ENCODE results near the gene CD2BP2. TPM values are rescaled to one million over a fixed set of nuclear protein-coding genes. Genes with fewer than 3 reads are reported as not detected.

CD2BP2 gene
- total and polyA plus RNA-seq, 2 of the 13 experiments (the other 11 are each of a cell fraction or from before 2014, with no cell fraction given) = 24.9 to 54.6 TPM

- TF ChIP-seq ZNF891 (CRISPR knock-in tag; IDR thresholded peaks at IDR 0.05) (peak; percentile 87), ZSCAN31 (CRISPR knock-in tag; IDR thresholded peaks at IDR 0.05; ENCODE audit: low read depth) (peak; percentile 50; the same call in 1 of the 2 replicates), ZNF724P (CRISPR knock-in tag; IDR thresholded peaks at IDR 0.05; ENCODE audit: borderline replicate concordance) (peak; percentile 21; the same call in 1 of the 2 replicates), SP140L (CRISPR knock-in tag; IDR thresholded peaks at IDR 0.05; ENCODE audit: borderline replicate concordance) (no peak), CENPT (CRISPR knock-in tag; IDR thresholded peaks at IDR 0.05; ENCODE audit: low read depth) (0 out of 2 replicates have a peak, but pooled peaks have one; percentile 55), ZNF280D (CRISPR knock-in tag; IDR thresholded peaks at IDR 0.05) (peak; percentile 79; the same call in 1 of the 2 replicates), MTERF4 (CRISPR knock-in tag; IDR thresholded peaks at IDR 0.05) (peak; percentile 81; the same call in 1 of the 2 replicates), RXRA (CRISPR knock-in tag; IDR thresholded peaks at IDR 0.05) (peak; percentile 66; the same call in 1 of the 2 replicates), ZGPAT (CRISPR knock-in tag; IDR thresholded peaks at IDR 0.05) (peak; percentile 83), ELF4 (CRISPR knock-in tag; IDR thresholded peaks at IDR 0.05; ENCODE audit: borderline replicate concordance) (peak; percentile 18; the same call in 1 of the 2 replicates), GFI1 (CRISPR knock-in tag; IDR thresholded peaks at IDR 0.05; ENCODE audit: borderline replicate concordance) (peak; percentile 82; the same call in 1 of the 2 replicates), ZNF776 (CRISPR knock-in tag; IDR thresholded peaks at IDR 0.05) (peak; percentile 75; the same call in 1 of the 2 replicates), FOSL2 (CRISPR knock-in tag; IDR thresholded peaks at IDR 0.05) (peak; percentile 8; the same call in 1 of the 2 replicates), TARDBP (CRISPR knock-in tag; IDR thresholded peaks at IDR 0.05) (peak; percentile 74), POLR2A (IDR thresholded peaks at IDR 0.05; ENCODE audit: insufficient read depth in 1 of 2, low read depth in 2 of 2, low read length in 2 of 2) (peak; percentile 65 to 98; a peak in 3 of 4 replicates), ZBTB38 (CRISPR knock-in tag; IDR thresholded peaks at IDR 0.05) (0 out of 2 replicates have a peak, but pooled peaks have one; percentile 12), HDAC2 (CRISPR knock-in tag; IDR thresholded peaks at IDR 0.05) (peak; percentile 79; the same call in 1 of the 2 replicates), GABPB1 (CRISPR knock-in tag; IDR thresholded peaks at IDR 0.05) (peak; percentile 79), CBX5 (CRISPR knock-in tag; IDR thresholded peaks at IDR 0.05; ENCODE audit: borderline replicate concordance) (peak; percentile 42; the same call in 1 of the 2 replicates), NRL (CRISPR knock-in tag; IDR thresholded peaks at IDR 0.05; ENCODE audit: borderline replicate concordance) (peak; percentile 78), HOMEZ (CRISPR knock-in tag; IDR thresholded peaks at IDR 0.05; ENCODE audit: low read depth) (peak; percentile 45; the same call in 1 of the 2 replicates), JUN (CRISPR knock-in tag; IDR thresholded peaks at IDR 0.05) (peak; percentile 58; the same call in 1 of the 2 replicates)
Measured at GRCh38 chr16:30378236-30379157, 23.4 kb upstream of the CD2BP2 start (continued).
